ENCODE measurements around the gene RANBP6. TPM values are rescaled to one million over a fixed set of nuclear protein-coding genes. Genes with fewer than 3 reads are reported as not detected.

RANBP6 gene
- total RNA-seq, 2 donors from 2014 or later, result 6.6 to 11.4 TPM

- WGBS, 2 donors, result 63 to 70% methylated on average over 2 of the region's 2 CpGs
Measured at GRCh38 chr9:6052293-6052919, 37.0 kb upstream of the RANBP6 start.

GRCh38 chr9:6051511-6051950 is 36.1 kb upstream of the RANBP6 start:
- Histone ChIP-seq H3K27me3 (no peaks in the 10 kb centered on the region), H3K9me3 (no peaks in the 10 kb centered on the region), H3K36me3 (replicated peaks in 1 of 2; ENCODE audit: insufficient read depth in 1 of 2, low read depth in 2 of 2) (no peaks in the 10 kb centered on the region), H3K27ac (no peak overlapping the region), H3K4me3 (no peak overlapping the region), H3K4me1 (peaks cover 5% of the 10 kb centered on the region)
- TF ChIP-seq POLR2A (IDR thresholded peaks at IDR 0.05) (no peak), CTCF (IDR thresholded peaks at IDR 0.05) (no peak)
- intact Hi-C loops (cut with DNase I), result loop anchor here (5.0 kb wide), 1 partner anchor 261 kb away; no protein-coding TSS in a partner anchor
- no peak for DNase-seq
- no peak for ATAC-seq
- WGBS, 2 donors, result 80 to 86% methylated on average over 2 of the region's 2 CpGs

More at GRCh38 chr9:6052293-6052919, 37.0 kb upstream of the RANBP6 start:
- Histone ChIP-seq H3K36me3 (replicated peaks in 1 of 2; ENCODE audit: insufficient read depth in 1 of 2, low read depth in 2 of 2) (no peaks in the 10 kb centered on the region), H3K9me3 (no peaks in the 10 kb centered on the region), H3K27ac (no peak overlapping the region), H3K4me1 (peaks cover 5% of the 10 kb centered on the region), H3K4me3 (no peak overlapping the region), H3K27me3 (no peaks in the 10 kb centered on the region)
- DNase-seq (no peak), ATAC-seq (no peak)
- intact Hi-C loops (cut with DNase I), result loop anchor here (5.0 kb wide), 1 partner anchor 260 kb away; no protein-coding TSS in a partner anchor
- TF ChIP-seq CTCF (IDR thresholded peaks at IDR 0.05), result no peak
- no peak for TF ChIP-seq POLR2A (IDR thresholded peaks at IDR 0.05)

- DNase-seq (peak; percentile 24 to 53 (median 32)), ATAC-seq (no peak)
- intact Hi-C loops (cut with DNase I), result loop anchor here (5.0 kb wide), 1 partner anchor 263 kb away; no protein-coding TSS in a partner anchor
- Histone ChIP-seq H3K9me3 (no peaks in the 10 kb centered on the region), H3K4me1 (peaks cover 6% of the 10 kb centered on the region), H3K27ac (no peak overlapping the region), H3K4me3 (no peak overlapping the region), H3K27me3 (no peaks in the 10 kb centered on the region), H3K36me3 (replicated peaks in 1 of 2; ENCODE audit: insufficient read depth in 1 of 2, low read depth in 2 of 2) (no peaks in the 10 kb centered on the region)
- TF ChIP-seq POLR2A (IDR thresholded peaks at IDR 0.05) (no peak), CTCF (IDR thresholded peaks at IDR 0.05) (peak in 5 of 7 experiments; percentile 13 to 42 (median 34))
- WGBS, 2 donors, result 18 to 26% methylated on average over 1 of the region's 1 CpG
Measured at GRCh38 chr9:6049798-6050197, 34.4 kb upstream of the RANBP6 start.

GRCh38 chr9:6048039-6048438 is 32.6 kb upstream of the RANBP6 start:
- DNase-seq, result no peak
- Histone ChIP-seq H3K4me1 (peaks cover 5% of the 10 kb centered on the region), H3K36me3 (replicated peaks in 1 of 2; ENCODE audit: insufficient read depth in 1 of 2, low read depth in 2 of 2) (no peaks in the 10 kb centered on the region), H3K4me3 (no peak overlapping the region), H3K27ac (no peak overlapping the region), H3K9me3 (no peaks in the 10 kb centered on the region), H3K27me3 (no peaks in the 10 kb centered on the region)
- WGBS, 2 donors, result 67% methylated on average over 1 of the region's 1 CpG
- no peak for ATAC-seq
- intact Hi-C loops (cut with DNase I), result no loop called here
- TF ChIP-seq POLR2A (IDR thresholded peaks at IDR 0.05), result no peak
- TF ChIP-seq CTCF (IDR thresholded peaks at IDR 0.05), result no peak

- no peak for ATAC-seq
- H3K4me3 ChIP-seq, result no peak overlapping the region
- WGBS, 2 donors, result 74 to 80% methylated on average over 4 of the region's 4 CpGs
- intact Hi-C loops (cut with DNase I), result no loop called here
- no peaks in the 10 kb centered on the region for H3K27me3 ChIP-seq
- peaks cover 5% of the 10 kb centered on the region for H3K4me1 ChIP-seq
- DNase-seq, result no peak
- no peak for TF ChIP-seq CTCF (IDR thresholded peaks at IDR 0.05)
- no peak for TF ChIP-seq POLR2A (IDR thresholded peaks at IDR 0.05)
- no peaks in the 10 kb centered on the region for H3K36me3 ChIP-seq (replicated peaks in 1 of 2; ENCODE audit: insufficient read depth in 1 of 2, low read depth in 2 of 2)
- H3K9me3 ChIP-seq, result no peaks in the 10 kb centered on the region
- H3K27ac ChIP-seq, result no peak overlapping the region
Measured at GRCh38 chr9:6047020-6047419, 31.6 kb upstream of the RANBP6 start.
